ENCODE results near the gene MORN4. TPM values are rescaled to one million over a fixed set of nuclear protein-coding genes. Genes with fewer than 3 reads are reported as not detected.
A peak's percentile ranks its signal among the peaks of the same experiment; 100 is the strongest.

Gene MORN4
- total and polyA plus RNA-seq, 2 of the 13 experiments (the other 11 are each of a cell fraction or from before 2014, with no cell fraction given) = 3.4 to 9.1 TPM

GRCh38 chr10:97640174-97640867, 7.0 kb upstream of the MORN4 start, which contains the start of gene PI4K2A (continued):
- TF ChIP-seq ZBED4 (CRISPR knock-in tag; IDR thresholded peaks at IDR 0.05; ENCODE audit: borderline replicate concordance) (peak; percentile 71), ZNF7 (CRISPR knock-in tag; IDR thresholded peaks at IDR 0.05) (no peak), FOXA1 (IDR thresholded peaks at IDR 0.05) (no peak; the same call in 1 of the 2 replicates), FOXA1 (CRISPR knock-in tag; IDR thresholded peaks at IDR 0.05) (peak; percentile 96), FOXP1 (IDR thresholded peaks at IDR 0.05) (peak; percentile 65; the same call in 1 of the 2 replicates), FOXP1 (CRISPR knock-in tag; IDR thresholded peaks at IDR 0.05) (0 out of 2 replicates have a peak, but pooled peaks have one; percentile 33), IKZF1 (IDR thresholded peaks at IDR 0.05) (no peak), ZNF800 (CRISPR knock-in tag; IDR thresholded peaks at IDR 0.05) (no peak), ZNF326 (CRISPR knock-in tag; IDR thresholded peaks at IDR 0.05; ENCODE audit: borderline replicate concordance) (no peak), ZNF276 (CRISPR knock-in tag; IDR thresholded peaks at IDR 0.05; ENCODE audit: low read depth) (no peak), ZNF749 (CRISPR knock-in tag; IDR thresholded peaks at IDR 0.05; ENCODE audit: borderline replicate concordance) (no peak), POLR2A (IDR thresholded peaks at IDR 0.05; ENCODE audit: insufficient read depth in 1 of 2, low read depth in 2 of 2, low read length in 2 of 2) (peak; percentile 54 to 57; a peak in 3 of 4 replicates), SYNCRIP (IDR thresholded peaks at IDR 0.05; ENCODE audit: insufficient read depth, low read depth, low read length) (no peak), AKNA (CRISPR knock-in tag; IDR thresholded peaks at IDR 0.05; ENCODE audit: borderline replicate concordance) (no peak), FOXM1 (CRISPR knock-in tag; IDR thresholded peaks at IDR 0.05) (no peak), PCBP1 (IDR thresholded peaks at IDR 0.05; ENCODE audit: borderline replicate concordance, low read depth, low read length) (no peak), ZMYM4 (CRISPR knock-in tag; IDR thresholded peaks at IDR 0.05) (peak; percentile 94)

All from HepG2 (cell line).